8988T (cell line): ENCODE data around the gene CCDC107.

Source experiments
- DNase-seq: peaks from one replicate; pipeline ENCODE4 v3.0.0; 2011

Gene CCDC107

GRCh38 chr9:35708146-35708545, 50.1 kb downstream of the CCDC107 start:
- no peak for DNase-seq

GRCh38 chr9:35710818-35711500, 52.9 kb downstream of the CCDC107 start:
- no peak for DNase-seq
